ENCODE results near the gene RENBP.

DNA sequence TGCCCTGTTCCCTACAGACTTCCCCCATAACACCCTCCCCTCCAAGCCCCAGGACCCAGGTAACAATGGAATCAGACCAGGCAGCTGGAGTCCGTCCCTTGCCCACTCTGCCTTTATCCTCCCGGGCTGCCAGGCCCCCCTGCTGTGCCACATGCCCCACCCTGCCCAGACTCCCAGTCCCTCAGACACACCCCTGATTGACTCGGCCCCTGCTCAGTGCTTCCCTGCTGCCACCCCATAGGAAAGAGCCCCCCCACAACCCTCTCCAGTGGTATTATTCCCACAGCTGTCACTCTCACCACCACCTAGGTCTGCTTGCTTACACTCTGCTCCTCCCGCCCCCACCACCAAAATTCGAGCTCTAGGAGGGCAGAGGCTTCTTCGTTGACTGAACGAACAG is 4.9 kb downstream of the RENBP start:
- TF ChIP-seq CTCF (IDR thresholded peaks at IDR 0.05; ENCODE audit: low read length) = no peak
- no peak for TF ChIP-seq EZH2 (optimal IDR thresholded peaks at IDR 0.05; ENCODE audit: low read depth, low read length)
- no peak for TF ChIP-seq EZH2phosphoT487 (IDR thresholded peaks at IDR 0.05; ENCODE audit: low read length)

Measured in MM.1S (cell line).